Hepatocyte (in vitro differentiated cells): ENCODE results near the gene NTRK3. TPM values are rescaled to one million over a fixed set of nuclear protein-coding genes. Genes with fewer than 3 reads are reported as not detected.

Experiments used
- DNase-seq: peaks from one replicate; pipeline ENCODE4 v3.0.0-alpha.2; 2016; ENCODE audit warnings: low spot score
- H2AFZ ChIP-seq: fragments of 200-600 bp; sonication (generic); 2 replicates; pipeline ENCODE4 v1.6.0; 2016; ENCODE audit warnings: antibody characterized with exemption, mild to moderate bottlenecking
- H3K27ac ChIP-seq: fragments of 200-600 bp; sonication (generic); 2 replicates; pipeline ENCODE4 v1.5.1; 2016; ENCODE audit warnings: mild to moderate bottlenecking
- H3K27me3 ChIP-seq: fragments of 200-600 bp; sonication (generic); 2 replicates; pipeline ENCODE4 v1.6.1; 2016
- H3K36me3 ChIP-seq: fragments of 200-600 bp; sonication (generic); replicated peaks from 2 replicates; pipeline ENCODE4 v1.5.1; 2016; ENCODE audit warnings: low read depth; ENCODE audit not compliant: insufficient read depth
- H3K4me1 ChIP-seq: fragments of 200-600 bp; sonication (generic); 2 replicates; pipeline ENCODE4 v1.5.1; 2016; ENCODE audit warnings: mild to moderate bottlenecking, moderate library complexity; ENCODE audit not compliant: insufficient read depth
- H3K4me2 ChIP-seq: fragments of 200-600 bp; sonication (generic); 2 replicates; pipeline ENCODE4 v1.6.0; 2016
- H3K4me3 ChIP-seq: fragments of 200-600 bp; sonication (generic); 2 replicates; pipeline ENCODE4 v1.5.1; 2016; ENCODE audit warnings: mild to moderate bottlenecking
- H3K79me2 ChIP-seq: fragments of 200-600 bp; sonication (generic); 2 replicates; pipeline ENCODE4 v1.6.0; 2017; ENCODE audit warnings: mild to moderate bottlenecking
- H3K9me2 ChIP-seq: fragments of 200-600 bp; sonication (generic); replicated peaks from 2 replicates; pipeline ENCODE4 v1.6.0; 2017; ENCODE audit warnings: mild to moderate bottlenecking; ENCODE audit not compliant: insufficient read depth
- H3K9me3 ChIP-seq: fragments of 200-600 bp; sonication (generic); 2 replicates; pipeline ENCODE4 v1.5.1; 2016; ENCODE audit warnings: low read depth, mild to moderate bottlenecking
- H4K20me1 ChIP-seq: fragments of 200-600 bp; sonication (generic); 2 replicates; pipeline ENCODE4 v1.6.0; 2016; ENCODE audit warnings: mild to moderate bottlenecking; ENCODE audit not compliant: insufficient read depth, poor library complexity, severe bottlenecking
- CTCF ChIP-seq: fragments of 200-600 bp; sonication (generic); IDR thresholded peaks from 2 replicates; pipeline ENCODE4 v1.5.1; 2016; ENCODE audit warnings: antibody characterized with exemption, mild to moderate bottlenecking; ENCODE audit not compliant: poor library complexity
- EZH2 ChIP-seq: fragments of 200-600 bp; sonication (generic); IDR thresholded peaks from 2 replicates; pipeline ENCODE4 v1.6.1; 2016; ENCODE audit warnings: antibody characterized with exemption, mild to moderate bottlenecking, borderline replicate concordance
- EZH2phosphoT487 ChIP-seq: fragments of 200-600 bp; sonication (generic); IDR thresholded peaks from one replicate; pipeline ENCODE4 v1.6.1; 2018; ENCODE audit warnings: antibody characterized with exemption, mild to moderate bottlenecking, low read depth, moderate library complexity; ENCODE audit not compliant: unreplicated experiment, severe bottlenecking
- WGBS: methylation state at CpG from one replicate; pipeline ENCODE4 v1.1.6; 2016; ENCODE audit warnings: low lambda C conversion rate; ENCODE audit errors: missing lambda C conversion rate; 5-methylcytosine and 5-hydroxymethylcytosine counted together
- polyA plus RNA-seq: library from polyadenylated mRNA; unstranded; fragments of >200 nt; fragmentation: Nextera tagmentation; extraction: Ambion mirVana; gene quantifications from 2 replicates; pipeline ENCODE4 v1.2.1, GENCODE V29; 2016
- total RNA-seq: library from RNA; depleted of rRNA; stranded (reverse); fragments of >200 nt; gene quantifications from 2 replicates; pipeline ENCODE4 v1.2.3, GENCODE V29; 2014

NTRK3 gene
- total and polyA plus RNA-seq, 2 experiments from 2014 or later: 4.9 to 5.6 TPM

- peaks cover 9% of the 10 kb centered on the region for H3K27me3 ChIP-seq
- H4K20me1 ChIP-seq: no peaks in the 10 kb centered on the region
- H3K79me2 ChIP-seq: no peaks in the 10 kb centered on the region
- no peaks in the 10 kb centered on the region for H3K9me3 ChIP-seq
- H3K27ac ChIP-seq: no peak overlapping the region
- H3K36me3 ChIP-seq: no peaks in the 10 kb centered on the region
- no peak overlapping the region for H3K4me2 ChIP-seq
- no peak overlapping the region for H2AFZ ChIP-seq
- no peak for DNase-seq
- no peaks in the 10 kb centered on the region for H3K4me1 ChIP-seq
- WGBS: 71% methylated on average over 5 of the region's 5 CpGs
- H3K4me3 ChIP-seq: no peak overlapping the region
- TF ChIP-seq CTCF: no peak
- no peak for TF ChIP-seq EZH2phosphoT487
- no peak for TF ChIP-seq EZH2
- H3K9me2 ChIP-seq: no peaks in the 10 kb centered on the region
These were observed 47.4 kb downstream of the NTRK3 start for GRCh38 chr15:88209111-88209510.

- Histone ChIP-seq H3K36me3 (no peaks in the 10 kb centered on the region), H4K20me1 (no peaks in the 10 kb centered on the region), H3K27ac (no peak overlapping the region), H3K27me3 (peaks cover 9% of the 10 kb centered on the region), H2AFZ (no peak overlapping the region), H3K9me3 (no peaks in the 10 kb centered on the region), H3K9me2 (no peaks in the 10 kb centered on the region), H3K4me1 (no peaks in the 10 kb centered on the region), H3K4me2 (no peak overlapping the region), H3K79me2 (no peaks in the 10 kb centered on the region), H3K4me3 (no peak overlapping the region)
- 71% methylated on average over 2 of the region's 2 CpGs for WGBS
- no peak for TF ChIP-seq CTCF
- TF ChIP-seq EZH2phosphoT487: no peak
- TF ChIP-seq EZH2: no peak
- no peak for DNase-seq
These were observed 48.1 kb downstream of the NTRK3 start for GRCh38 chr15:88208396-88208795.

- H2AFZ ChIP-seq: no peak overlapping the region
- 79% methylated on average over 2 of the region's 2 CpGs for WGBS
- no peaks in the 10 kb centered on the region for H3K9me2 ChIP-seq
- no peak overlapping the region for H3K27ac ChIP-seq
- no peaks in the 10 kb centered on the region for H4K20me1 ChIP-seq
- no peak for DNase-seq
- H3K4me3 ChIP-seq: no peak overlapping the region
- no peaks in the 10 kb centered on the region for H3K79me2 ChIP-seq
- no peak for TF ChIP-seq EZH2
- no peak for TF ChIP-seq CTCF
- TF ChIP-seq EZH2phosphoT487: no peak
- no peaks in the 10 kb centered on the region for H3K9me3 ChIP-seq
- H3K4me1 ChIP-seq: no peaks in the 10 kb centered on the region
- peaks cover 9% of the 10 kb centered on the region for H3K27me3 ChIP-seq
- no peaks in the 10 kb centered on the region for H3K36me3 ChIP-seq
- H3K4me2 ChIP-seq: no peak overlapping the region
These were observed 49.0 kb downstream of the NTRK3 start for GRCh38 chr15:88207565-88207964.

GRCh38 chr15:88204584-88204983 lies 52.0 kb downstream of the NTRK3 start:
- Histone ChIP-seq H4K20me1 (no peaks in the 10 kb centered on the region), H2AFZ (no peak overlapping the region), H3K4me1 (no peaks in the 10 kb centered on the region), H3K27ac (no peak overlapping the region), H3K36me3 (no peaks in the 10 kb centered on the region), H3K4me3 (no peak overlapping the region), H3K9me3 (no peaks in the 10 kb centered on the region), H3K79me2 (no peaks in the 10 kb centered on the region), H3K27me3 (no peaks in the 10 kb centered on the region), H3K9me2 (no peaks in the 10 kb centered on the region), H3K4me2 (no peak overlapping the region)
- 88% methylated on average over 4 of the region's 4 CpGs for WGBS
- DNase-seq: no peak
- TF ChIP-seq CTCF (no peak), EZH2phosphoT487 (no peak), EZH2 (no peak)
